Stimulated activated CD4-positive, alpha-beta T cell treated with anti-CD3 and anti-CD28 coated beads, TNF-alpha, amount 100 ng/mL, for 48 hours (primary cell): ENCODE data around the gene TMPRSS11B.
A peak's percentile ranks its signal among the peaks of the same experiment; 100 is the strongest.
"Not testable (repeated sequence)": the region's sequence is repeated elsewhere in the genome, so short reads cannot be mapped to it uniquely, and the experiment has no call there.

Source experiments
- DNase-seq, 3 donors: peaks; one replicate each; pipeline ENCODE4 v3.0.0-alpha.2; 2020; ENCODE audit warnings: low read depth in 3 of 3

Gene TMPRSS11B

GRCh38 chr4:68245594-68245993 lies at the start of gene TMPRSS11B:
Gene TMPRSS11B, minus strand, starts transcription at chr4:68245694. Its CDS starts 136 bp downstream, at chr4:68245558.
- no peak for DNase-seq

DNA sequence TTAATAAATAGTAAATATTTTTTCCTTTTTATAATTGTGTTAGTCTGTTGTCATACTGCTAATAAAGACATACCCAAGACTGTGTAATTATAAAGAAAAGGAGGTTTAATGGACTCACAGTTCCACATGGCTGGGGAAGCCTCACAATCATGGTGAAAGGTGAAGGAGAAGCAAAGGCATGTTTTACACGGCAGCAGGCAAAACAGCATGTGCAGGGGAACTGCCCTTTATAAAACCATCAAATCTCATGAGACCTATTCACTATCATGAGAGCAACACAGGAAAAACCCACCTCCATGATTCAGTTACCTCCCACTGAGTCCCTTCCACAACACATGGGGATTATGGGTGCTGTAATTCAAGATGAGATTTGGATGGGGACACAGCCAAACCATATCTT lies 45.8 kb upstream of the TMPRSS11B start:
- no peak for DNase-seq

GRCh38 chr4:68288393-68288740 lies 42.9 kb upstream of the TMPRSS11B start:
- DNase-seq, result no peak

DNA sequence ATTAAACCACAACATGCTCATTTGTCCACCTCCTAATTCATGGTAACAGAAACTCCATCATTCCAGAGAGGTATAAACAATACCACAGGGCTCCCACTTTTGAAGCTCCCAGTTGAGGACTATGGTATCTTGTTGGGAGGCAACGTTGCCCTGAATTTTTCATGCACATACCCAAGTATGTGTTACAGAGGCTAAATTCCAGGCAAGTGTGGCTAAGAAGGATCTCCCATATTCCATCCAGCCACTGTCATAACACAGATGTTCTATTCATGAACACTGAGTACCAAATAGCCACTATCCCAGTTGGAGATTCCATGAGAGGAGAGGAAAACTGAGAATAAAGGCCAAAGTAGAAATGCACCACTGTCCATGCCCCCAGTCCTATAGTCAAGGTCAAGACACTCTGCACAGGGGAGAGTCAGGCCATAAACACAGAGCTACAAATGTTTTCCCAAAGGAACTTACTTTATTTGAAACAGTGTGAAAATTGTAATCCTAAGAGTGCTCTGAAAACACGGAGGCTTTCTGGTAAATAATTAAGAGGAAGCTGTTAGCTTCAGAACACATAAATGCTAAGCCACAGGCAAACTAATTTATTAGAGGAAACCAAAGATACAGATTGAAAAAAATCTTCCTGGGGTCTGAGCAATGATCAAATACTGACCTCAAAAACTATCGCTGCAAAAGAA lies 42.4 kb upstream of the TMPRSS11B start:
- no peak for DNase-seq

GRCh38 chr4:68283714-68284113 lies 38.2 kb upstream of the TMPRSS11B start:
- DNase-seq, result no peak

DNA sequence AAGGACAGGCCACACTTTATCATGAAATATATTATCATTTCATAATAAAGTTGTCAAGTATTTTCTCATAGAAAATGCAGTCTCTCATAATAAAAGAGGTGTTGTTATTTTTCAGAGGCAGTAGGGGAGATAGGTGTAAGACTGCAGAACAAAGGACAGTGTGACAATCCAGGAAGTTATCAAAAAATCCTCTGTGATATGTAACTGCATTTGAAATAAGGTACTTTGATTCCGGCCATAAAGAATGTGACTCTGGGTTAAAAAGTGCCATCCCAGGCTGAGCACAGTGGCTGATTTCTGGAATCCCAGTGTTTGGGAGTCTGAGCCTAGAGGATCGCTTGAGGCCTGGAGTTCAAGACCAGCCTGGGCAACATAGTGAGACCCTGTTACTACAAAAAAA lies 37.6 kb upstream of the TMPRSS11B start:
- no peak for DNase-seq

GRCh38 chr4:68281796-68282740 lies 36.6 kb upstream of the TMPRSS11B start:
- not testable (repeated sequence) for DNase-seq

DNA sequence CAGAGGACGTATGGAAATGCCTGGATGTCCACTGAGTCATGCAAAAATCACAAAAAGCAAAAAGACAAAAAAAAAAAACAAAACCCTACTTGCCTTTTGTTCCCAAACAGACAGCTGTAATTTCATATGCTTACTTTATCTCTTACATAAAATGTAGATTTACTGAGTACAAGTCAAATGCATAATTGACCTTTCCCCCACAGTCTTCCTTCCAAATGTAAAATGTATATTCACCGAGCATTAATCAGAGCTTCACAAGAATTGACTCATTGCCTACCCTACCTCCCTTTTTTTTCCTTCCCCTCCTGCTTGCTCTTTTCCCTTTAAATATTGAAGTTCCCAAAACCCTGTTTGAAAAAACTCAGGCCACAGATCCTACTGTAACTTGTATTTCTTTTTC lies 32.5 kb upstream of the TMPRSS11B start:
- DNase-seq, result no peak

GRCh38 chr4:68277627-68278026 lies 32.1 kb upstream of the TMPRSS11B start:
- DNase-seq, result no peak

DNA sequence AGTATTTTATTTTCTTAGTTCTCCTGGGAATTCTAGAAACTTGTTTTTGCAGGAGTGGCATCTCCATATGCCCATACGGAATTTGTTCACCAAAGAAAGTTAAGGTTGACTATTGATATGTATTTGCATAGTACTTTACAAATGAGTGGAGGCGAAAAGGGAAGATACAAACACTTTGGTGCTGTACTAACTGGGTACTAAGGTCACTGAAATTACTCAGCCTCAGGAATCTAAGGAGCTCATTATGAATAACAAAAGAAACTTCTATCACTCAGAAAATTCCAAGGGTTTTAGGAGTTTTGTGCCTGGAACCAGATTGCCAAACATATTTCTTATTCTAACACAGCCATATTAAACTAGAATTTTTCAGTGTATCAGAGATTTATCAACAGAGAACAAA lies 27.4 kb upstream of the TMPRSS11B start:
- no peak for DNase-seq

DNA sequence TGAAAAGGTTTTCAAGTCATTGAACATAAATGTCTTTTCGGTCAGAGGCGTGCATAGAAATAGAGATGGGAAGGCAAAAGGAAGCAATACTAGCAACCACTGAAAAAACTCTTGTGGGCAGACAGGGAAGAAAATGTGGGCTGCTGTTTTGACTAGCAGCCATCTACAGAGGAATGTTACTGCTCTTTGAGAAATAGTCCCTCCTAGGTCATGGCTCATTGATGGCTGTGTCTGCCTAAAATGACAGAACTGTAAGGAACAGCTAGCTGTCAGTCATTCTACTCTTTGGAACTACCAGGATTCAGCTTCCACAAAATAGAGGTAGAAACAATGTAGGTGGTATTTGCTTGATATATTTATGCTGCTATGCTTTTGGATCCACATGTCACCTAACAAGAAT lies 26.9 kb upstream of the TMPRSS11B start:
- no peak for DNase-seq

- no peak for DNase-seq
Measured at GRCh38 chr4:68271851-68272357, 26.4 kb upstream of the TMPRSS11B start.

- no peak for DNase-seq
Measured at GRCh38 chr4:68267433-68267944, 22.0 kb upstream of the TMPRSS11B start.

DNA sequence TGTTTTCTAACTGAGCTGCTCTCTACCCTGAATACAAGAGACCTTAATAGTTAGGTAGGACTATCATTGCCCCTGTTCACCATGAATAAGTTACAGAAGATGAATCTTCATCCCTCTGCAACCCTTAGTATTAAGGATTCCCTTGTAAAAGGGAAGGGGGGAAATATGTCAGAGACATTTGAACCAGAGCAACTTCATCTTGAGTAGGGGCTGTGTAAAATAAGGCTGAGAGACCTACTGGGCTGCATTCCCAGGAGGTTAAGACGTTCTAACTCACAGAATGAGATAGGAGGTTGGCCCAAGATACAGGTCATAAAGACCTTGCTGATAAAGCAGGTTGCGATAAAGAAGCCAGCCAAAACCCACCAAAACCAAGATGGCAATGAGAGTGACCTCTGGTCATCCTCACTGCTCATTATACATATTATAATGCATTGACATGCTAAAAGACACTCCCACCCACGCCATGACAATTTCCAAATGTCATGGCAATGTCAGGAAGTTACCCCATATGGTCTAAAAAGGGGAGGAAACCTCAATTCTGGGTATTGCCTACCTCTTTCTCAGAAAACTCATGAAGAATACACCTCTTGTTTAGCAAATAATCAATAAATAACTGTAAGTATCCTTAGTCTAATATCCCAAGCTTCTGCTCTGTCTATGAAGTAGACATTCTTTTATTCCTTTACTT lies 19.5 kb upstream of the TMPRSS11B start:
- DNase-seq, result no peak

DNA sequence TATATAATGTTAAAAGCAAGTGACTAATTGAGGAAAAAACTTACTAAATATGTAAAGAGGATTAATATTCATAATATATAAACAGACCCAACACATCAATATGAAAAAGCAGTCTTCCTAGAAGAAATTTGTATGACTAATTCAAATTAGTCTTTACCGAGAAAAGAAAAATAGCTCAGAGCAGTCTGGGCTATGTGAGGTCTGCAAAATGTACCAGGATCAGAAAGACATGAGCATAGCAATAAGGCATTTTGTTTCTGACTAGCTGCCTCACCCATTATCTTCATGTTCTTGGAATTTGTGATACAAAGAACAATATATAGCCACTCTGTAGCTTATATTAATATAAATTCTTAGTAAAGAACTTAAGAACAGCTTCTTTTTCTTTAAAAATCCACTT lies 13.7 kb upstream of the TMPRSS11B start:
- no peak for DNase-seq

- DNase-seq, result no peak
Measured at GRCh38 chr4:68257719-68258118, 12.2 kb upstream of the TMPRSS11B start.

GRCh38 chr4:68256284-68256683 lies 10.8 kb upstream of the TMPRSS11B start:
- no peak for DNase-seq

DNA sequence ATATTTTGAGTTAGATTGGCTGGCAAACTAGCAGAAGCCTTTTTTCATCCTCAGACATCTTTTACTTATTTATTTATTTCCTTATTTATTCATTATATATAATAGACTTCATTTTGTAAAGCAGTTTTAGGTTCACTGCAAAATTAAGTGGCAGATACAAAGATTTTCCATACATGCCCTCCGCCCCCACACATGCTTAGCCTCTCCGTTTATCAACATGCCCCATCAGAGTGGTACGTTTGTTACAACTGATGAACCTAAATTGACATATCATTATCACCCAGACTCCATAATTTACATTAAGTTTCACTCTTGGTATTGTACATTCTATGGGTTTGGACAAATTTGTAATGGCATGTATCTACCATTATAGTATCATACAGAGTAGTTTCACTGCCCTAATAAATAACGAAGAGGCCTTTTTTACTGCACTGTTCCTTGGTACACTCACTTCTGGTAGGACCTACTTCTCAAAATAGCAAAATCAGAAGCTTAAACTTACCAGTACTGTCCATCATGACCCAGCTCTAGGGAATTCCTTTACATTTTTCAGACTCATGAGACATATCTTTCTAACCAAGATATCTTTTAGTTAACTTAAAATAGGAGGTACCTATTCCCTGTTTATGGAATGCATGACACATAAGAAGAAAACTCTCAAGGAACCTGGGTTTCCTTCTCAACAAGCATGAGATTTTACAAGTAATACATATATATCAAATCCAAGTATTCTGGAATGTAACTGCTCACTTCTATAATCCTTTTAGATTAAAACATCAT lies 4.8 kb upstream of the TMPRSS11B start:
- DNase-seq, result peak in 2 of 3 donors; percentile 20 to 22

DNA sequence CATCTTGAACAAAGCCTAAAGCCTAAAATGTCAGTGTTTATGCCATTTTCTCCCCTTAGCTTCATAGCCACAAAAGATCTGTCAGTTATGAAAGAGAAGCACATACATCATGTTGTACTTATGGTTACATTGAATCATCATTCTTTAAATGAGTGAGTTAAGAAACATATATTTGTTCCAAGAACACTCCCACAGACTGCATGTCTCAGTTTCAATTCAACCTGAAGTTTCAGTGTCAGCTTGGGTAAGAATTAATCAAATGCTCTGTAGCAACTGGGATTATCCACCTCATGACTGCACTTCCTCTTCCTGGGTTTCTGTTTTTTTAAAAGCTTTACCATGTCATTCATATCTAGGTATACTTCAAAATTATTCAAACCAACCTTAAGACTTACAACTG lies 3.9 kb upstream of the TMPRSS11B start:
- DNase-seq, result no peak

DNA sequence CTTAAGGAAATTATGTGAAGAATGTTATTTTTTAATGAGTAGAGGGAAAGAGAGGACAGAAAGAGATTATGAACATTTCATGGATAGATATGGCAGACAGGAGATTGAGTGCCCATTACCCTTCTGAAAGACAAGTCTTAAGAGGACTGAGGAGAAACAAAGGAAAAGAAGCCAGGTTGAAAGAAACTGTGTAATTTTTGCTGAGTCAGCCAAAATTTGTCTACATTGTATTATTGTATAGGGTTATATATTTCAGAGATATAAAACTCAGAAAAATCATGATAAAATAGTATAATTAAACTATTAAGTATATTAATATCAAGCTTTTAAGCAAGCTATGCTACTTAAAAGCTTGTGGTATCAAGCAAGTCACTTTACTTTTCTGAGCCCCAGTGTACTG lies 4.9 kb downstream of the TMPRSS11B start:
- DNase-seq, result no peak

DNA sequence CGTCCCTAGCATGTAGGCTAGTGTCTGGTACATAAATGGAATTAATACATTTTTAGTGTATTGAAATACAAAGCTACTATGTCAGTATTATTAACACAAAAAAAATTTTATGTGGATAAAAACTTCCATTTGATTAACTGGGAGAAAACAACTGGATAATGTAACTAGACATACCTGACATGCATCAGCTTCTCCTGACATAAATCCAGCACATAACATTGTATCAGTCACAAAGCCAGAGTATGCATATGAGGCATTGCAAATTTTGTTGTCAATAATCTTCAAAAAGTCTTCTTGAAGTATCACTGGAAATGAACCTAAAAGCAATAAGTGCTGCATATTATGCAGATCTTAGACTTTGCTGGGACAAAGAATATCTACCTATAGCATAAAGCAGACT lies 16.9 kb downstream of the TMPRSS11B start:
- no peak for DNase-seq
